ENCODE data around the gene KCNMA1.

DNA sequence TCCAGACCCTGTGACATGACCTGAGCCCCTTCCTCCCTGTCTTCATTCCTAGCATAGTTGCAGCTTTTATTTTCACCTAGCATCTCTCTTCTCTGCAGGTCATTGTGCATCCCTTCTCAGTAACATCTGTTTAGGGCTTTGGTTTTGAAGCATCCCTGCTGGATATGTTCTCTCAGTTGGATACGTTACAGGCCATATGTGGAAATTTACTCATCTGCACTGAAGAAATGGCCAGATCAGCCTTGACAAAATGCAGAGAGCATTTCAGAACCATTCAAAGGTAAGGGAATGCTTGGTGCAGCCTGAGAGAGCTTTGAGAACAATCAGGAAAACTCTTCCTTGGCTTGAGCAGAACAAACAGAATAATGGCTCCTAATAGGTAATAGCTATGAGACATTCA lies 647.0 kb downstream of the KCNMA1 start:
- TF ChIP-seq SMC3 (IDR thresholded peaks at IDR 0.05; ENCODE audit: low read depth, low read length) (no peak), PBX3 (IDR thresholded peaks at IDR 0.05) (no peak), CTCF (IDR thresholded peaks at IDR 0.05) (no peak), EP300 (IDR thresholded peaks at IDR 0.05; ENCODE audit: borderline replicate concordance in 1 of 2, low read depth in 1 of 2, low read length in 1 of 2) (no peak), RXRA (IDR thresholded peaks at IDR 0.05; ENCODE audit: borderline replicate concordance, low read depth) (no peak), NRF1 (IDR thresholded peaks at IDR 0.05; ENCODE audit: low read depth, low read length) (no peak), RCOR1 (IDR thresholded peaks at IDR 0.05; ENCODE audit: low read length) (no peak)
- TF ChIP-seq, protein P1, sequence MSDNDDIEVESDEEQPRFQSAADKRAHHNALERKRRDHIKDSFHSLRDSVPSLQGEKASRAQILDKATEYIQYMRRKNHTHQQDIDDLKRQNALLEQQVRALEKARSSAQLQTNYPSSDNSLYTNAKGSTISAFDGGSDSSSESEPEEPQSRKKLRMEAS (IDR thresholded peaks at IDR 0.05; ENCODE audit: low read depth), result no peak
- TF ChIP-seq, protein P2, sequence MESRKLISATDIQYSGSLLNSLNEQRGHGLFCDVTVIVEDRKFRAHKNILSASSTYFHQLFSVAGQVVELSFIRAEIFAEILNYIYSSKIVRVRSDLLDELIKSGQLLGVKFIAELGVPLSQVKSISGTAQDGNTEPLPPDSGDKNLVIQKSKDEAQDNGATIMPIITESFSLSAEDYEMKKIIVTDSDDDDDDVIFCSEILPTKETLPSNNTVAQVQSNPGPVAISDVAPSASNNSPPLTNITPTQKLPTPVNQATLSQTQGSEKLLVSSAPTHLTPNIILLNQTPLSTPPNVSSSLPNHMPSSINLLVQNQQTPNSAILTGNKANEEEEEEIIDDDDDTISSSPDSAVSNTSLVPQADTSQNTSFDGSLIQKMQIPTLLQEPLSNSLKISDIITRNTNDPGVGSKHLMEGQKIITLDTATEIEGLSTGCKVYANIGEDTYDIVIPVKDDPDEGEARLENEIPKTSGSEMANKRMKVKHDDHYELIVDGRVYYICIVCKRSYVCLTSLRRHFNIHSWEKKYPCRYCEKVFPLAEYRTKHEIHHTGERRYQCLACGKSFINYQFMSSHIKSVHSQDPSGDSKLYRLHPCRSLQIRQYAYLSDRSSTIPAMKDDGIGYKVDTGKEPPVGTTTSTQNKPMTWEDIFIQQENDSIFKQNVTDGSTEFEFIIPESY (IDR thresholded peaks at IDR 0.05; ENCODE audit: borderline replicate concordance, low read depth), result no peak

Measured in SK-N-SH (cell line).